CD4-positive, alpha-beta T cell (primary cell): ENCODE data around the gene TP53RK. TPM values are rescaled to one million over a fixed set of nuclear protein-coding genes. Genes with fewer than 3 reads are reported as not detected.
"Not testable (repeated sequence)": the region's sequence is repeated elsewhere in the genome, so short reads cannot be mapped to it uniquely, and the experiment has no call there.

Experiments
- ATAC-seq: fragments of 200-7000 bp; cut with Tn5 transposase; one replicate; pipeline ENCODE4 v1.10.0; 2022; ENCODE audit warnings: mild to moderate bottlenecking; ENCODE audit not compliant: poor library complexity
- CTCF ChIA-PET: fragments of 350-600 bp; sonication (Branson Sonifier 250); formaldehyde crosslinking; loops from one replicate; lab custom pipeline; 2021; ENCODE audit warnings: antibody characterized with exemption, inconsistent platforms; lab: Charles Lee
- POLR2A ChIA-PET: fragments of 350-600 bp; sonication (Branson Sonifier 250); formaldehyde crosslinking; loops from one replicate; lab custom pipeline; 2021; ENCODE audit warnings: antibody characterized with exemption, inconsistent platforms; lab: Charles Lee
- DNase-seq, 14 experiments: peaks; one replicate each; pipeline ENCODE4 v3.0.0-alpha.2; 2013 to 2020; ENCODE audit warnings: mixed read lengths in 2 of 14
- H3K27ac ChIP-seq, 2 donors: one replicate each; pipeline versions ENCODE4 v1.5.1 to v1.7.0; 2013; ENCODE audit warnings: low read length in 2 of 2, low read depth in 1 of 2, mild to moderate bottlenecking in 1 of 2
- H3K27me3 ChIP-seq, 2 experiments: 1 replicate in 1 of 2; 2 replicates in 1 of 2; pipeline versions ENCODE4 v1.6.1 to v1.7.0; 2013; ENCODE audit warnings: low read length in 2 of 2, control low read depth in 1 of 2, mild to moderate bottlenecking in 1 of 2, moderate library complexity in 1 of 2; ENCODE audit not compliant: insufficient read depth in 2 of 2, control insufficient read depth in 1 of 2
- H3K36me3 ChIP-seq: one replicate; pipeline ENCODE4 v1.6.1; 2013; ENCODE audit warnings: low read length, control low read depth; ENCODE audit not compliant: insufficient read depth
- H3K4me1 ChIP-seq: one replicate; pipeline ENCODE4 v1.6.1; 2013; ENCODE audit warnings: low read length, control low read depth; ENCODE audit not compliant: insufficient read depth
- H3K4me3 ChIP-seq: one replicate; pipeline ENCODE4 v1.5.1; 2013; ENCODE audit warnings: mild to moderate bottlenecking, low read length, moderate library complexity
- H3K9me3 ChIP-seq, 2 experiments: 1 replicate in 1 of 2; 2 replicates in 1 of 2; pipeline versions ENCODE4 v1.6.1 to v1.7.0; 2013; ENCODE audit warnings: low read length in 2 of 2, mild to moderate bottlenecking in 2 of 2, control low read depth in 1 of 2, moderate library complexity in 1 of 2; ENCODE audit not compliant: control insufficient read depth in 1 of 2, insufficient read depth in 1 of 2
- H3K27ac Mint-ChIP-seq: one replicate; pipeline ENCODE4 v1.8.0; 2020; ENCODE audit warnings: mixed read lengths
- H3K27me3 Mint-ChIP-seq: one replicate; pipeline ENCODE4 v1.8.0; 2021; ENCODE audit warnings: mixed read lengths
- H3K36me3 Mint-ChIP-seq: one replicate; pipeline ENCODE4 v1.8.0; 2021; ENCODE audit warnings: low read depth, mixed read lengths
- H3K4me1 Mint-ChIP-seq: one replicate; pipeline ENCODE4 v1.8.0; 2021; ENCODE audit warnings: low read depth, mixed read lengths
- H3K4me3 Mint-ChIP-seq: one replicate; pipeline ENCODE4 v1.8.0; 2020; ENCODE audit warnings: mild to moderate bottlenecking, mixed read lengths
- H3K9me3 Mint-ChIP-seq: one replicate; pipeline ENCODE4 v1.8.0; 2020; ENCODE audit warnings: mixed read lengths
- CTCF ChIP-seq: fragments of 200-600 bp; IDR thresholded peaks from one replicate; pipeline ENCODE4 v1.8.0; 2022; ENCODE audit warnings: antibody characterized with exemption, mild to moderate bottlenecking
- intact Hi-C, 2 experiments: fragments of 100-400 bp; cut with DNase I in 1 of 2; cut with micrococcal nuclease in 1 of 2; formaldehyde crosslinking; loops; one replicate each; pipeline versions ENCODE4 v1.15.1 to v1.9.0; 2023 to 2025; cut with DNase I, micrococcal nuclease
- total RNA-seq, 174 experiments: library from RNA in 2 of 174; stranded (reverse) in 2 of 174; gene quantifications; one replicate each; pipeline ENCODE4 v1.2.3 and lab custom pipeline; 2021 to 2026

TP53RK gene
- total RNA-seq, 2 experiments from 2014 or later: 3.9 to 4.5 TPM

DNA sequence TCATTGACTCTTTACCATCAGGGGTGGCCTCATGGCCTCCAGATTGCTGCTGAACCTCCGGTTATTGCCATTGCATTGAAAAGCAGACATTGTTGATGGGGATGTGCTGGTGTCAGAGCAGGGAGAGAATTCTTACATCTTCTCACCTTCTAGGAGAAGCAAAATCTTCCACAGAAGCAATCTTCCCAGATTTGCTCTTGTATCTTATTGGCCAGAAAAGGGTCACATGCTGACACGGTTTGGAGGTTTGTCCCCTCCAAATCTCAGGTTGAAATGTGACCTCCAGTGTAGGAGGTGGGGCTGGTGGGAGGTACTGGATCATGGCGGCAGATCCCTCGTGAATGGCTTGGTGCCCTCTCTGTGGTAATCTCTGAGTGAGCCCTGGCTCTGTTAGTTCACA lies 10.7 kb downstream of the TP53RK start:
- Mint-ChIP-seq H3K4me3 (no peak overlapping the region), H3K27ac (no peak overlapping the region), H3K9me3 (no peaks in the 10 kb centered on the region), H3K36me3 (no peaks in the 10 kb centered on the region), H3K4me1 (peaks cover 25% of the 10 kb centered on the region), H3K27me3 (no peaks in the 10 kb centered on the region)
- Histone ChIP-seq H3K27me3 (no peaks in the 10 kb centered on the region), H3K36me3 (peaks cover 1% of the 10 kb centered on the region), H3K4me1 (peaks cover 6% of the 10 kb centered on the region), H3K4me3 (no peak overlapping the region), H3K27ac (no peak overlapping the region), H3K9me3 (no peaks in the 10 kb centered on the region)
- ATAC-seq (no peak), DNase-seq (no peak)
- ChIA-PET CTCF (no interaction called here), POLR2A (no interaction called here)
- TF ChIP-seq CTCF: no peak
- intact Hi-C loops: no loop called here

- no peak overlapping the region for H3K4me3 ChIP-seq
- no peaks in the 10 kb centered on the region for H3K36me3 ChIP-seq
- Mint-ChIP-seq H3K27ac (no peak overlapping the region), H3K27me3 (no peaks in the 10 kb centered on the region), H3K36me3 (no peaks in the 10 kb centered on the region), H3K4me1 (peaks cover 17% of the 10 kb centered on the region), H3K9me3 (no peaks in the 10 kb centered on the region), H3K4me3 (no peak overlapping the region)
- no peak for TF ChIP-seq CTCF
- no peak overlapping the region for H3K27ac ChIP-seq
- peaks cover 5% of the 10 kb centered on the region for H3K4me1 ChIP-seq
- ATAC-seq: no peak
- intact Hi-C loops: no loop called here
- DNase-seq: no peak
- H3K9me3 ChIP-seq: peaks cover 0 to 2% of the 10 kb centered on the region in 2 experiments
- ChIA-PET CTCF (no interaction called here), POLR2A (no interaction called here)
- H3K27me3 ChIP-seq: no peaks in the 10 kb centered on the region
Measured at GRCh38 chr20:46677608-46678007, 11.6 kb downstream of the TP53RK start.

DNA sequence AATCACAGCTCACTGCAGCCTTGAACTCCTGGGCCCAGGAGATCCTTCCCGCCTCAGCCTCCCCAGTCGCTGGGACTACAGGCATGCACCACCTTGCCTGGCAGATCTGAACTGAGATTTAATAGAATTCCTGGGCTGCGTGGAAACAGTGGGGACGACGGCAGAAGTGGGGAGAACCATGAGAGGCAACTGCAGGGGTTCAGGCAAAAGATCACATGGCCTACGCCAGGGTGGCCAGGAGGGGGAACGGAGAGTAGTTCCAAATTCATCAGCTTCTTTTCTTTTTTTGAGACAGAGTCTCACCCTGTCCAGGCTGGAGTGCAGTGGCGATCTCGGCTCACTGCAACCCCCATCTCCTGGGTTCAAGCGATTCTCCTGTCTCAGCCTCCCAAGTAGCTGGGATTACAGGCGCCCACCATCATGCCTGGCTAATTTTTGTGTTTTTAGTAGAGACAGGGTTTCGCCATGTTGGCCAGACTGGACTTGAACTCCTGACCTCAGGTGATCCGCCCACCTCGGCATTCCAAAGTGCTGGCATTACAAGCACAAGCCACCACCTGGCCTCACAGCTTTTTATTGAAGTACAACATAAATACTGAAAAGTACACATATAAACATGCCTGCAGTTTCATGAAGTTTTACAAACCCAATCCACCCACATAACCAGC lies 12.5 kb downstream of the TP53RK start:
- H3K27me3 Mint-ChIP-seq, H3K4me3 ChIP-seq, H3K9me3 Mint-ChIP-seq, ATAC-seq, H3K9me3 ChIP-seq, H3K27ac Mint-ChIP-seq, intact Hi-C loops, H3K27me3 ChIP-seq, DNase-seq, H3K4me1 ChIP-seq, CTCF ChIA-PET, H3K36me3 Mint-ChIP-seq, H3K4me3 Mint-ChIP-seq, H3K36me3 ChIP-seq, POLR2A ChIA-PET, H3K27ac ChIP-seq, H3K4me1 Mint-ChIP-seq: not testable (repeated sequence)
